K562 (cell line): Measurements from ENCODE around the gene JPH3. TPM values are rescaled to one million over a fixed set of nuclear protein-coding genes. Genes with fewer than 3 reads are reported as not detected.

Experiments used
- ATAC-seq: fragments of 200-7000 bp; cut with Tn5 transposase; 3 replicates; pipeline ENCODE4 v1.9.1; 2020; ENCODE audit warnings: moderate library complexity
- BruUV-seq: library from RNA; stranded (reverse); fragments of 400-500 nt; replicated peaks from 2 replicates; lab custom pipeline; 2021; lab: Mats Ljungman, UMichigan
- CTCF ChIA-PET: fragments of 300-600 bp; formaldehyde crosslinking; extraction: SDS; loops from one replicate; lab custom pipeline; 2021; ENCODE audit warnings: low intra/inter-chr PET ratio; lab: Yijun Ruan, JAX
- POLR2A ChIA-PET: fragments of 300-600, 350-650 bp; sonication (Branson Sonifier 250); formaldehyde crosslinking; extraction: SDS; loops from one replicate; lab custom pipeline; 2021; ENCODE audit warnings: antibody characterized with exemption, inconsistent platforms; lab: Yijun Ruan, JAX
- DNase-seq, 4 experiments: peaks; one replicate each; pipeline versions ENCODE4 v3.0.0 to v3.0.0-alpha.2; 2011 to 2018; ENCODE audit warnings: low spot score in 3 of 4, mixed read lengths in 3 of 4; ENCODE audit errors: extremely low read depth in 1 of 4
- FAIRE-seq: peaks from 2 replicates; lab custom pipeline; 2011; peaks lifted over from hg19 to GRCh38; lab: Jason Lieb, UNC
- H2AFZ ChIP-seq: 2 replicates; pipeline ENCODE4 v1.6.0; 2011; ENCODE audit warnings: low read depth, low read length, control low read depth, inconsistent platforms
- H3K27ac ChIP-seq: fragments of 200-600 bp; 3 replicates; pipeline ENCODE4 v1.8.0; 2011; ENCODE audit warnings: low read depth, mild to moderate bottlenecking, control low read depth, inconsistent platforms, low read length, moderate library complexity, mixed read lengths; ENCODE audit errors: extremely low read depth
- H3K27me3 ChIP-seq, 2 experiments: fragments of 300-600 bp in 1 of 2; 2 replicates in 1 of 2; 3 replicates in 1 of 2; pipeline versions ENCODE4 v1.6.0 to v1.8.0; 2011; ENCODE audit warnings: inconsistent platforms in 2 of 2, low read length in 2 of 2, mild to moderate bottlenecking in 1 of 2, mixed read lengths in 1 of 2, moderate library complexity in 1 of 2; ENCODE audit not compliant: control insufficient read depth in 2 of 2, insufficient read depth in 2 of 2
- H3K36me3 ChIP-seq: fragments of 300-600 bp; 3 replicates; pipeline ENCODE4 v1.8.0; 2011; ENCODE audit warnings: mild to moderate bottlenecking, low read length, inconsistent platforms; ENCODE audit not compliant: control insufficient read depth, insufficient read depth
- H3K4me1 ChIP-seq, 2 experiments: fragments of 200-600 bp in 1 of 2; replicated peaks in 1 of 2; 2 replicates in 1 of 2; 3 replicates in 1 of 2; pipeline versions ENCODE4 v1.5.1 to v1.8.0; 2011; ENCODE audit warnings: inconsistent platforms in 2 of 2, low read length in 2 of 2, mild to moderate bottlenecking in 1 of 2, mixed read lengths in 1 of 2, moderate library complexity in 1 of 2; ENCODE audit not compliant: control insufficient read depth in 2 of 2, insufficient read depth in 2 of 2
- H3K4me2 ChIP-seq: 2 replicates; pipeline ENCODE4 v1.6.1; 2011; ENCODE audit warnings: low read length, control low read depth, inconsistent platforms, mixed read lengths; ENCODE audit not compliant: insufficient read depth
- H3K4me3 ChIP-seq: fragments of 200-600 bp; sonication (generic), shearing (Covaris generic); 2 replicates; pipeline ENCODE4 v1.5.1; 2016; ENCODE audit warnings: control low read depth, inconsistent platforms
- H3K79me2 ChIP-seq: fragments of 200-600 bp; 3 replicates; pipeline ENCODE4 v1.8.0; 2011; ENCODE audit warnings: low read length, inconsistent platforms; ENCODE audit not compliant: control insufficient read depth, insufficient read depth
- H3K9ac ChIP-seq, 2 experiments: 2 replicates each; pipeline versions ENCODE4 v1.6.0 to v1.6.1; 2011; ENCODE audit warnings: low read depth in 2 of 2, low read length in 2 of 2, control low read depth in 1 of 2, inconsistent platforms in 1 of 2, mild to moderate bottlenecking in 1 of 2, mixed read lengths in 1 of 2; ENCODE audit not compliant: insufficient read depth in 1 of 2
- H3K9me1 ChIP-seq: one replicate; pipeline ENCODE4 v1.6.0; 2011; ENCODE audit warnings: inconsistent platforms, mild to moderate bottlenecking, low read length, moderate library complexity; ENCODE audit not compliant: control insufficient read depth, insufficient read depth
- H3K9me3 ChIP-seq: replicated peaks from 2 replicates; pipeline ENCODE4 v1.5.1; 2011; ENCODE audit warnings: low read depth, low read length, inconsistent platforms; ENCODE audit not compliant: control insufficient read depth, insufficient read depth
- H4K20me1 ChIP-seq: replicated peaks from 2 replicates; pipeline ENCODE4 v1.6.1; 2011; ENCODE audit warnings: low read length, inconsistent platforms, mixed read lengths; ENCODE audit not compliant: control insufficient read depth, insufficient read depth
- BRCA1 ChIP-seq, 2 experiments: fragments of 450-650 bp in 1 of 2; sonication (generic) in 1 of 2; formaldehyde crosslinking in 1 of 2; IDR thresholded peaks; 2 replicates each; pipeline versions ENCODE4 v1.5.0 to v1.6.1; 2017 to 2020; ENCODE audit warnings: mild to moderate bottlenecking in 1 of 2, missing genetic modification reagents in 1 of 2
- ERF ChIP-seq: fragments of 450-650 bp; formaldehyde crosslinking; IDR thresholded peaks from 2 replicates; pipeline ENCODE4 v1.4.0; 2020; ENCODE audit warnings: mild to moderate bottlenecking, mixed read lengths
- ETS2 ChIP-seq: IDR thresholded peaks from 2 replicates; pipeline ENCODE4 v1.6.1; 2016; ENCODE audit warnings: borderline replicate concordance, missing genetic modification characterization, mild to moderate bottlenecking, moderate library complexity, missing compliant biosample characterization; ENCODE audit not compliant: poor library complexity, severe bottlenecking
- FOS ChIP-seq: IDR thresholded peaks from 3 replicates; pipeline ENCODE4 v1.6.1; 2011; ENCODE audit not compliant: insufficient read length; ENCODE audit errors: extremely low read depth
- NR4A1 ChIP-seq, 2 experiments: fragments of 250-450 bp in 1 of 2; fragments of 450-650 bp in 1 of 2; sonication (Bioruptor Pico) in 1 of 2; IDR thresholded peaks; 2 replicates each; pipeline versions ENCODE4 v1.4.0 to v1.6.1; 2016 to 2020; ENCODE audit warnings: mild to moderate bottlenecking in 2 of 2, missing compliant biosample characterization in 1 of 2, missing genetic modification characterization in 1 of 2, moderate library complexity in 1 of 2
- SMAD3 ChIP-seq: fragments of 450-650 bp; formaldehyde crosslinking; conservative IDR thresholded peaks from 2 replicates; pipeline ENCODE4 v1.4.0; 2020; ENCODE audit warnings: mild to moderate bottlenecking
- XRCC3 ChIP-seq: fragments of 450-650 bp; IDR thresholded peaks from 2 replicates; pipeline ENCODE4 v1.6.1; 2017; ENCODE audit warnings: mild to moderate bottlenecking, moderate library complexity
- WGBS: fragments of 100-300 bp; shearing (Covaris generic); methylation state at CpG from one replicate; pipeline ENCODE4 v1.1.6; 2016; ENCODE audit warnings: low coverage, mixed read lengths; ENCODE audit not compliant: insufficient coverage; ENCODE audit errors: missing lambda C conversion rate; 5-methylcytosine and 5-hydroxymethylcytosine counted together
- in situ Hi-C: fragments of 300-500 bp; cut with MboI; formaldehyde crosslinking; loops from 4 replicates; pipeline ENCODE4 v1.15.0; 2018; ENCODE audit warnings: inconsistent platforms, mixed read lengths
- intact Hi-C: fragments of 100-400 bp; cut with micrococcal nuclease; formaldehyde crosslinking; loops from 2 replicates; pipeline ENCODE4 v1.14.2; 2022
- polyA plus RNA-seq, 8 experiments: library from polyadenylated mRNA; depleted of rRNA in 4 of 8; stranded (reverse) in 5 of 8; unstranded in 3 of 8; fragments of >200 nt; fragmentation: Nextera tagmentation in 2 of 8; fragmentation: Illumina TruSeq in 1 of 8; extraction: Ambion mirVana in 2 of 8; extraction: Trizol in 1 of 8; gene quantifications; 2 replicates each; pipeline versions ENCODE4 v1.2.1 to v1.2.3, GENCODE V29; 2011 to 2014; ENCODE audit warnings: inconsistent platforms in 1 of 8, missing spikeins in 1 of 8
- total RNA-seq, 7 experiments: library from RNA; depleted of rRNA in 6 of 7; stranded (reverse); fragments of >200 nt in 6 of 7; fragmentation: Illumina TruSeq in 2 of 7; extraction: Trizol in 2 of 7; gene quantifications; 2 replicates each; pipeline versions ENCODE4 v1.2.1 to v1.2.3, GENCODE V29; 2011 to 2021; ENCODE audit warnings: low replicate concordance in 1 of 7
- TF ChIP-seq, protein P1 (sequence below): fragments of 450-650 bp; formaldehyde crosslinking; IDR thresholded peaks from 2 replicates; pipeline ENCODE4 v1.4.0; 2020; ENCODE audit warnings: mild to moderate bottlenecking, moderate library complexity
- TF ChIP-seq, protein P2 (sequence below): fragments of 200-800 bp; sonication (Bioruptor generic); IDR thresholded peaks from 2 replicates; pipeline ENCODE4 v1.6.1; 2017; ENCODE audit warnings: missing genetic modification characterization, missing compliant biosample characterization

Gene JPH3
- total and polyA plus RNA-seq, 9 of the 15 experiments (the other 6 are each of a cell fraction or from before 2014, with no cell fraction given): 0.01 TPM; not detected in 8

DNA sequence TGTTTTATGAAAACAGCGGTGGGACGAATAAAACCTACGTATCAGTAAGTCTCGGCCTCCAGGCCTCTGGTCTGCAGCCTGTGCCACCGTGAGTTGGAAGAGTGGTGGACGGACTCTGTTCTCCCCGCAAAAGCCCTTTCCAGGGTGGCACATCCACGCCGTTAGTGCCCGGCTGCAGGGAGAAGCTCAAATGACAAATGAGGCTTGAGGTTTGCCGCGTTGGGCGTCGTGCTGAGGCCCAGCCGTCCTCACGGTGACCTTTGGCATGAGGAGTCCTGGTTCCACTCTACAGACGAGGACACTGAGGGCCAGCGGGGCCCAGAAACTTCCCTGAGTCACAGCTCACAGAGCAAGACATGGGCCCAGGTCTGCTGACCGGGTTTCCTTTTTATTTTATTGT is 40.2 kb downstream of the JPH3 start:
- no peak overlapping the region for H2AFZ ChIP-seq
- in situ Hi-C loops: loop anchor here (25.0 kb wide), 1 partner anchor 1080 kb away; the partner anchor contains the start of genes FOXC2 and MTHFSD
- peaks cover 4% of the 10 kb centered on the region; the same call in 1 of the 2 replicates for H4K20me1 ChIP-seq
- H3K9me3 ChIP-seq: no peaks in the 10 kb centered on the region
- H3K79me2 ChIP-seq: no peaks in the 10 kb centered on the region
- WGBS: 8% methylated on average over 17 of the region's 19 CpGs
- no peak overlapping the region for H3K4me2 ChIP-seq
- ChIA-PET CTCF (interaction anchor here (0.6 kb wide), 1 partner anchor 381 kb away, joined by 3 read pairs; no protein-coding TSS in a partner anchor), POLR2A (interaction anchor here (0.8 kb wide), 1 partner anchor 162 kb away, joined by 3 read pairs; no protein-coding TSS in a partner anchor)
- TF ChIP-seq SMAD3 (CRISPR knock-in tag) (no peak), XRCC3 (no peak)
- H3K9ac ChIP-seq: no peak overlapping the region
- H3K9me1 ChIP-seq: peaks cover 4% of the 10 kb centered on the region
- FAIRE-seq (no peak), DNase-seq (no peak), ATAC-seq (no peak)
- intact Hi-C loops: no loop called here
- H3K4me3 ChIP-seq: no peak overlapping the region
- H3K4me1 ChIP-seq: peaks cover 0 to 5% of the 10 kb centered on the region in 2 experiments; a peak in 2 of 5 replicates
- H3K27ac ChIP-seq: no peak overlapping the region
- BruUV-seq: no TSS peak
- H3K36me3 ChIP-seq: no peaks in the 10 kb centered on the region
- H3K27me3 ChIP-seq: peaks cover 34 to 90% of the 10 kb centered on the region in 2 experiments; a peak in 4 of 5 replicates

DNA sequence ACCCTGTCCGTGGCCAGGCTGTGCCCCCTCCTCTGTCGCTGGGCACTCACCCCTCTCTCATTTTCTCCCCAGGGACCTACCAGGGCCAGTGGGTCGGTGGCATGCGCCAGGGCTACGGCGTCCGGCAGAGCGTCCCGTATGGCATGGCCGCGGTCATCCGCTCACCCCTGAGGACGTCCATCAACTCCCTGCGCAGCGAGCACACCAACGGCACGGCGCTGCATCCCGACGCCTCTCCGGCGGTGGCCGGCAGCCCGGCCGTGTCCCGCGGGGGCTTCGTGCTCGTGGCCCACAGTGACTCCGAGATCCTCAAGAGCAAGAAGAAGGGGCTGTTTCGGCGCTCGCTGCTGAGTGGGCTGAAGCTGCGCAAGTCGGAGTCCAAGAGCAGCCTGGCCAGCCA is 41.9 kb downstream of the JPH3 start:
- Histone ChIP-seq H3K27ac (no peak overlapping the region), H3K4me1 (peaks cover 0 to 20% of the 10 kb centered on the region in 2 experiments; a peak in 2 of 5 replicates), H4K20me1 (peaks cover 9% of the 10 kb centered on the region), H3K9me1 (peaks cover 4% of the 10 kb centered on the region), H3K4me2 (no peak overlapping the region), H2AFZ (no peak overlapping the region), H3K9me3 (no peaks in the 10 kb centered on the region), H3K4me3 (no peak overlapping the region), H3K36me3 (no peaks in the 10 kb centered on the region), H3K27me3 (peaks cover 41 to 92% of the 10 kb centered on the region in 2 experiments; a peak in 4 of 5 replicates), H3K9ac (no peak overlapping the region), H3K79me2 (no peaks in the 10 kb centered on the region)
- DNase-seq (no peak), ATAC-seq (no peak), FAIRE-seq (no peak)
- intact Hi-C loops: no loop called here
- ChIA-PET CTCF (no interaction called here), POLR2A (no interaction called here)
- in situ Hi-C loops: loop anchor here (25.0 kb wide), 1 partner anchor 1082 kb away; the partner anchor contains the start of genes FOXC2 and MTHFSD
- 28% methylated on average over 15 of the region's 35 CpGs for WGBS
- no TSS peak for BruUV-seq
- TF ChIP-seq, protein P1, sequence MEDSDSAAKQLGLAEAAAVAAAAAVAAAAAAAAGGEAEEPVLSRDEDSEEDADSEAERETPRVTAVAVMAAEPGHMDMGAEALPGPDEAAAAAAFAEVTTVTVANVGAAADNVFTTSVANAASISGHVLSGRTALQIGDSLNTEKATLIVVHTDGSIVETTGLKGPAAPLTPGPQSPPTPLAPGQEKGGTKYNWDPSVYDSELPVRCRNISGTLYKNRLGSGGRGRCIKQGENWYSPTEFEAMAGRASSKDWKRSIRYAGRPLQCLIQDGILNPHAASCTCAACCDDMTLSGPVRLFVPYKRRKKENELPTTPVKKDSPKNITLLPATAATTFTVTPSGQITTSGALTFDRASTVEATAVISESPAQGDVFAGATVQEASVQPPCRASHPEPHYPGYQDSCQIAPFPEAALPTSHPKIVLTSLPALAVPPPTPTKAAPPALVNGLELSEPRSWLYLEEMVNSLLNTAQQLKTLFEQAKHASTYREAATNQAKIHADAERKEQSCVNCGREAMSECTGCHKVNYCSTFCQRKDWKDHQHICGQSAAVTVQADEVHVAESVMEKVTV (CRISPR knock-in tag): no peak
- no peak for TF ChIP-seq FOS
- no peak for TF ChIP-seq ERF (CRISPR knock-in tag)
- TF ChIP-seq, protein P2, sequence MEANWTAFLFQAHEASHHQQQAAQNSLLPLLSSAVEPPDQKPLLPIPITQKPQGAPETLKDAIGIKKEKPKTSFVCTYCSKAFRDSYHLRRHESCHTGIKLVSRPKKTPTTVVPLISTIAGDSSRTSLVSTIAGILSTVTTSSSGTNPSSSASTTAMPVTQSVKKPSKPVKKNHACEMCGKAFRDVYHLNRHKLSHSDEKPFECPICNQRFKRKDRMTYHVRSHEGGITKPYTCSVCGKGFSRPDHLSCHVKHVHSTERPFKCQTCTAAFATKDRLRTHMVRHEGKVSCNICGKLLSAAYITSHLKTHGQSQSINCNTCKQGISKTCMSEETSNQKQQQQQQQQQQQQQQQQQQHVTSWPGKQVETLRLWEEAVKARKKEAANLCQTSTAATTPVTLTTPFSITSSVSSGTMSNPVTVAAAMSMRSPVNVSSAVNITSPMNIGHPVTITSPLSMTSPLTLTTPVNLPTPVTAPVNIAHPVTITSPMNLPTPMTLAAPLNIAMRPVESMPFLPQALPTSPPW (CRISPR knock-in tag): no peak
- TF ChIP-seq ETS2 (tag): no peak
- TF ChIP-seq NR4A1 (CRISPR knock-in tag; IDR thresholded peaks at IDR 0.05): no peak
- TF ChIP-seq NR4A1 (tag; IDR thresholded peaks at IDR 0.05): no peak
- no peak for TF ChIP-seq BRCA1 (IDR thresholded peaks at IDR 0.05)
- no peak for TF ChIP-seq BRCA1 (CRISPR knock-in tag; IDR thresholded peaks at IDR 0.05)
